Stomach (tissue), 9 donors: Measurements from ENCODE around the gene FAHD1. TPM values are rescaled to one million over a fixed set of nuclear protein-coding genes. Genes with fewer than 3 reads are reported as not detected.

Experiments used
- DNase-seq, 2 donors: peaks; one replicate each; pipeline versions ENCODE4 v3.0.0 to v3.0.0-alpha.2; 2013 to 2019
- H3K27ac ChIP-seq, 5 donors: fragments of 200-600 bp in 4 of 5; sonication (generic) in 4 of 5; one replicate each; pipeline ENCODE4 v1.5.1; 2013 to 2019; ENCODE audit warnings: mild to moderate bottlenecking in 1 of 5, moderate library complexity in 1 of 5
- H3K27me3 ChIP-seq, 3 donors: fragments of 200-600 bp; sonication (generic); one replicate each; pipeline ENCODE4 v1.5.1; 2017 to 2019; ENCODE audit warnings: mixed run types in 1 of 3
- H3K36me3 ChIP-seq, 4 donors: fragments of 200-600 bp; sonication (generic); 1 replicate in 3 of 4; 2 replicates in 1 of 4; pipeline ENCODE4 v1.5.1; 2016 to 2019
- H3K4me1 ChIP-seq, 4 donors: fragments of 200-600 bp; sonication (generic); one replicate each; pipeline ENCODE4 v1.5.1; 2016 to 2019
- H3K4me3 ChIP-seq, 4 donors: fragments of 200-600 bp; sonication (generic) in 3 of 4; one replicate each; pipeline ENCODE4 v1.5.1; 2016 to 2019; ENCODE audit warnings: mild to moderate bottlenecking in 1 of 4
- H3K9me3 ChIP-seq, 4 donors: fragments of 200-600 bp; sonication (generic); one replicate each; pipeline ENCODE4 v1.5.1; 2016 to 2019
- EP300 ChIP-seq: sonication (generic); formaldehyde crosslinking; IDR thresholded peaks from one replicate; pipeline ENCODE4 v1.6.1; 2017; ENCODE audit warnings: antibody characterized with exemption
- POLR2A ChIP-seq, 4 donors: fragments of 450-650 bp; IDR thresholded peaks; one replicate each; pipeline ENCODE4 v1.6.1; 2016; ENCODE audit warnings: antibody characterized with exemption in 4 of 4, control low read depth in 2 of 4, mild to moderate bottlenecking in 1 of 4, moderate library complexity in 1 of 4
- POLR2AphosphoS5 ChIP-seq, 3 donors: sonication (generic); formaldehyde crosslinking; IDR thresholded peaks; one replicate each; pipeline ENCODE4 v1.6.1; 2016; ENCODE audit warnings: antibody characterized with exemption in 3 of 3
- WGBS, 5 donors: extraction: QIAGEN DNeasy Blood & Tissue Kit in 3 of 5; methylation state at CpG; one replicate each; pipeline versions ENCODE4 v1.1.5 to v1.1.7; 2013 to 2018; 5-methylcytosine and 5-hydroxymethylcytosine counted together
- intact Hi-C: fragments of 100-400 bp; cut with DNase I; formaldehyde crosslinking; loops from one replicate; pipeline ENCODE4 v1.15.1; 2023; ENCODE audit warnings: low total_unique reads
- polyA plus RNA-seq, 3 donors: library from polyadenylated mRNA; stranded (reverse); fragments of 200-250 nt; gene quantifications; one replicate each; pipeline ENCODE4 v1.2.3, GENCODE V29; 2013
- total RNA-seq, 5 donors: library from RNA; depleted of rRNA; stranded (reverse); fragments of >200 nt; gene quantifications; one replicate each; pipeline versions ENCODE4 v1.1.0 to v1.2.3, GENCODE V29; 2014 to 2016
- TF ChIP-seq, protein P1 (sequence below), 7 experiments: fragments of 450-650 bp in 4 of 7; fragments of 200-600 bp in 3 of 7; sonication (generic) in 3 of 7; IDR thresholded peaks; one replicate each; pipeline ENCODE4 v1.5.1; 2016 to 2019; ENCODE audit warnings: antibody characterized with exemption in 7 of 7, control low read depth in 2 of 7, mild to moderate bottlenecking in 1 of 7
- donor health status: healthy with polysubstance abuse.
- donor health status: Bipolar disorder and iron deficiency.
- donor health status: healthy.

The FAHD1 gene
- total and polyA plus RNA-seq, 8 donors: 15.4 to 484 (median 29.7) TPM

DNA sequence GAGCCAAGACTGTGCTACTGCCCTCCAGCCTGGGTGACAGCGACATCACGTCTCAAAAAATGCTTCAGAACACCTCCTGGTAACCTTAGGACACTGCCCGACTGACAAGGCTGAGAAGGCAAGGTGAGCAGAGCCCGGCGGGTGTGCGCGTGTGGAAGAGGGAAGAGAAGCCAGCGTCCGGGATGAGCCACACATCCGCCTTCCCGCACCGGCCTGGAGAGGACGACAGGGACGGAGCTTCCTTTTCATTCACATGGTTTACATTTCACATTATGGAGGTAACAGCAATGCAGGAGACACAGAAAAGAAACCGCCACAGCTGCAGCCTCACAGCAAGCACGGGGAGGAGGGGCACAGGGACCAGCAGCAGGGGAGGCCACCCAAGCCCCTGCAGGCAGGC, 16.9 kb upstream of the FAHD1 start:
- Histone ChIP-seq H3K27ac (no peak overlapping the region), H3K36me3 (peaks cover 24 to 78% (median 64%) of the 10 kb centered on the region in 4 donors), H3K4me3 (no peak overlapping the region), H3K27me3 (no peaks in the 10 kb centered on the region), H3K4me1 (peaks cover 0 to 12% (median 10%) of the 10 kb centered on the region in 4 donors), H3K9me3 (no peaks in the 10 kb centered on the region)
- TF ChIP-seq POLR2A (IDR thresholded peaks at IDR 0.05) (no peak), POLR2AphosphoS5 (IDR thresholded peaks at IDR 0.05) (no peak), EP300 (no peak)
- TF ChIP-seq, protein P1, sequence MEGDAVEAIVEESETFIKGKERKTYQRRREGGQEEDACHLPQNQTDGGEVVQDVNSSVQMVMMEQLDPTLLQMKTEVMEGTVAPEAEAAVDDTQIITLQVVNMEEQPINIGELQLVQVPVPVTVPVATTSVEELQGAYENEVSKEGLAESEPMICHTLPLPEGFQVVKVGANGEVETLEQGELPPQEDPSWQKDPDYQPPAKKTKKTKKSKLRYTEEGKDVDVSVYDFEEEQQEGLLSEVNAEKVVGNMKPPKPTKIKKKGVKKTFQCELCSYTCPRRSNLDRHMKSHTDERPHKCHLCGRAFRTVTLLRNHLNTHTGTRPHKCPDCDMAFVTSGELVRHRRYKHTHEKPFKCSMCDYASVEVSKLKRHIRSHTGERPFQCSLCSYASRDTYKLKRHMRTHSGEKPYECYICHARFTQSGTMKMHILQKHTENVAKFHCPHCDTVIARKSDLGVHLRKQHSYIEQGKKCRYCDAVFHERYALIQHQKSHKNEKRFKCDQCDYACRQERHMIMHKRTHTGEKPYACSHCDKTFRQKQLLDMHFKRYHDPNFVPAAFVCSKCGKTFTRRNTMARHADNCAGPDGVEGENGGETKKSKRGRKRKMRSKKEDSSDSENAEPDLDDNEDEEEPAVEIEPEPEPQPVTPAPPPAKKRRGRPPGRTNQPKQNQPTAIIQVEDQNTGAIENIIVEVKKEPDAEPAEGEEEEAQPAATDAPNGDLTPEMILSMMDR (IDR thresholded peaks at IDR 0.05): no peak
- intact Hi-C loops: no loop called here
- no peak for DNase-seq
- 92 to 96% (median 95%) methylated on average over 14 to 16 of the region's 16 CpGs for WGBS, 5 donors

DNA sequence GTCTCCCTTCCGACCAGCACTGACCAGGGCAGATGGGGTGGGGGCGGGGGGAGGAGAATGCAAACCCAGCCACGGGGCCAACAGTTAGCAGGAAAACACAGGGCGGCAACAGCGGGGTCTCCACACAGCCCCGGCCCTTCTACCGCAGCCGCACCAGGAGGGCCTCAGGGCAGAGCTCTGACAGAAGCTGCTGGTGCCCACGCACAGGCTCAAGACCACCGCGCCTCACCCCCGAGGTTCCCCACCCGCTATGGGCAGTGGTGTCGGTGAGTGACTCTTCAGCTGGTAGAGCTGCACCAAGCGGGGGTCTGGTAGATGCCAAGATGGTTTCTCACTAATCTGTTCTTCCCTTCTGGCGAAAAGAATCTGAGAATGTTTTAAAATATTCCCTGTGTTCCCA, 16.5 kb upstream of the FAHD1 start:
- peaks cover 24 to 79% (median 67%) of the 10 kb centered on the region in 4 donors for H3K36me3 ChIP-seq
- no peak overlapping the region for H3K4me3 ChIP-seq
- H3K4me1 ChIP-seq: peaks cover 0 to 12% (median 10%) of the 10 kb centered on the region in 4 donors
- DNase-seq: no peak
- WGBS, 5 donors: 92 to 96% (median 94%) methylated on average over 13 to 16 of the region's 16 CpGs
- intact Hi-C loops: no loop called here
- no peaks in the 10 kb centered on the region for H3K27me3 ChIP-seq
- TF ChIP-seq, protein P1 (IDR thresholded peaks at IDR 0.05): no peak
- TF ChIP-seq POLR2A (IDR thresholded peaks at IDR 0.05) (no peak), POLR2AphosphoS5 (IDR thresholded peaks at IDR 0.05) (no peak), EP300 (no peak)
- H3K27ac ChIP-seq: no peak overlapping the region
- H3K9me3 ChIP-seq: no peaks in the 10 kb centered on the region

DNA sequence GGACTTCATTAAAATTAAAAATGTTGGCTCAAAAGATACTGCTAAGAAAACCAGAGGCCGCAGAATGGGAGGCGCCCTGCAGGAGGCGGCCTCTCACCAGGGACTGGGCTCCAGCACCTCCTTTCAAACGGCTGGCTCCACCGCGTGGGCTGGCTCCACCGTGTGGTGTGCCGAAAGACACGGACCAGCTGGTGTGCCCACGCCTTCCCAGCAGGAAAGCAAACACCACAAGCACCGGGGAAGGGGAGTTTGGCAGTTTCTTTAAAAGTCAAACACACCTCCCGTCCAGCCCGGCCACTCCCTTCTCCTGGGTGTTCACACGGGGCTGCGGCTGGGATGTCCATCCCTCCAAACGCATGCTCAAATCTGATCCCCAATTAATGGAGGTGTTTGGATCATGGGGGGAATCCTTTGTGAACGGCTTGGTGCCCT, 14.3 kb upstream of the FAHD1 start:
- intact Hi-C loops: no loop called here
- TF ChIP-seq POLR2AphosphoS5 (IDR thresholded peaks at IDR 0.05) (peak in 1 of 3 donors; percentile 85), POLR2A (IDR thresholded peaks at IDR 0.05) (no peak), EP300 (no peak)
- TF ChIP-seq, protein P1 (IDR thresholded peaks at IDR 0.05): peak in 5 of 7 experiments; percentile 31 to 86 (median 50)
- Histone ChIP-seq H3K27me3 (no peaks in the 10 kb centered on the region), H3K4me3 (no peak overlapping the region), H3K36me3 (peaks cover 26 to 80% (median 75%) of the 10 kb centered on the region in 4 donors), H3K4me1 (peaks cover 0 to 12% (median 10%) of the 10 kb centered on the region in 4 donors), H3K27ac (peak overlapping the region in 1 of 5 donors; percentile 49), H3K9me3 (no peaks in the 10 kb centered on the region)
- peak; percentile 86 to 89 for DNase-seq
- WGBS, 5 donors: 12 to 20% (median 17%) methylated on average over 17 of the region's 17 CpGs

DNA sequence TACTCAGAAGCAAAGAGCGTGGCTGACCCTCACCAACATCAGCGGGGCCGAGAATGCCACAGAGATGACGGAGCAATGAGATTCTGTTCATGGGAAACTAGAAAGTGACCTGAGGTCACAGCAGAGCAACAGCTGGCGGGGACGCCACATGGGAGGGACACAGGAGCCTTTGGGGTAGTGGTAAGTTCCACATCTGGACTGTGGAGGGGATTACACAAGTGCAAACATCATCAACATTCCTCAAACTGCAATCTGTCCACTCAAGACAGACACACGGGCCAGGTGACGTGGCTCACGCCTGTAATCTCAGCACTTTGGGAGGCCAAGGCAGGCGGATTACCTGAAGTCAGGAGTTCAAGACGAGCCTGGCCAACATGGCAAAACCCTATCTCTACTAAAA, 11.5 kb upstream of the FAHD1 start:
- Histone ChIP-seq H3K27ac (no peak overlapping the region), H3K9me3 (no peaks in the 10 kb centered on the region), H3K27me3 (no peaks in the 10 kb centered on the region), H3K36me3 (peaks cover 18 to 80% (median 75%) of the 10 kb centered on the region in 4 donors), H3K4me1 (peaks cover 0 to 12% (median 11%) of the 10 kb centered on the region in 4 donors), H3K4me3 (no peak overlapping the region)
- no peak for DNase-seq
- WGBS, 5 donors: 84 to 93% (median 88%) methylated on average over 11 of the region's 11 CpGs
- intact Hi-C loops: no loop called here
- TF ChIP-seq EP300: no peak
- no peak for TF ChIP-seq POLR2A (IDR thresholded peaks at IDR 0.05)
- TF ChIP-seq POLR2AphosphoS5 (IDR thresholded peaks at IDR 0.05): no peak
- TF ChIP-seq, protein P1 (IDR thresholded peaks at IDR 0.05): no peak
